HepG2 (cell line): Measurements from ENCODE around the gene HDAC4. TPM values are rescaled to one million over a fixed set of nuclear protein-coding genes. Genes with fewer than 3 reads are reported as not detected.

Experiments used
- ATAC-seq: fragments of 200-7000 bp; cut with Tn5 transposase; 3 replicates; pipeline ENCODE4 v1.9.1; 2020; ENCODE audit warnings: mild to moderate bottlenecking, moderate library complexity
- BruUV-seq: library from RNA; stranded (reverse); fragments of 400-500 nt; replicated peaks from 2 replicates; lab custom pipeline; 2021; lab: Mats Ljungman, UMichigan
- CTCF ChIA-PET: fragments of 300-600 bp; formaldehyde crosslinking; extraction: SDS; loops from one replicate; lab custom pipeline; 2021; ENCODE audit warnings: low total read pairs, inconsistent platforms, low intra/inter-chr PET ratio; lab: Yijun Ruan, JAX
- POLR2A ChIA-PET: fragments of 350-600 bp; sonication (Branson Sonifier 250); formaldehyde crosslinking; loops from one replicate; lab custom pipeline; 2020; ENCODE audit warnings: antibody characterized with exemption, inconsistent platforms; lab: Yijun Ruan, JAX
- DNase-seq: peaks from one replicate; pipeline ENCODE4 v3.0.0-alpha.2; 2015; ENCODE audit warnings: low spot score
- FAIRE-seq: peaks from 3 replicates; lab custom pipeline; 2011; peaks lifted over from hg19 to GRCh38; lab: Jason Lieb, UNC
- H2AFZ ChIP-seq: one replicate; pipeline ENCODE4 v1.6.1; 2011; ENCODE audit warnings: low read length, inconsistent platforms
- H3K27ac ChIP-seq: fragments of 300-600 bp; 3 replicates; pipeline ENCODE4 v1.8.0; 2011; ENCODE audit warnings: mixed run types, mild to moderate bottlenecking, mixed read lengths, low read length, inconsistent platforms; ENCODE audit not compliant: insufficient read depth; ENCODE audit errors: extremely low read length
- H3K27me3 ChIP-seq, 2 experiments: fragments of 200-600 bp in 1 of 2; 2 replicates in 1 of 2; 3 replicates in 1 of 2; pipeline versions ENCODE4 v1.6.0 to v1.8.0; 2011; ENCODE audit warnings: low read length in 2 of 2, mild to moderate bottlenecking in 2 of 2, moderate library complexity in 2 of 2, inconsistent platforms in 1 of 2; ENCODE audit not compliant: insufficient read depth in 2 of 2, control insufficient read depth in 1 of 2
- H3K36me3 ChIP-seq, 2 experiments: fragments of 200-600 bp in 1 of 2; replicated peaks in 1 of 2; 2 replicates in 1 of 2; 3 replicates in 1 of 2; pipeline versions ENCODE4 v1.5.1 to v1.8.0; 2011; ENCODE audit warnings: low read length in 2 of 2, inconsistent platforms in 1 of 2; ENCODE audit not compliant: insufficient read depth in 2 of 2, control insufficient read depth in 1 of 2
- H3K4me1 ChIP-seq: 2 replicates; pipeline ENCODE4 v1.5.1; 2012; ENCODE audit warnings: low read length, inconsistent platforms; ENCODE audit not compliant: insufficient read depth
- H3K4me2 ChIP-seq: 2 replicates; pipeline ENCODE4 v1.6.0; 2011; ENCODE audit warnings: low read depth, low read length, inconsistent platforms
- H3K4me3 ChIP-seq, 3 experiments: fragments of 200-600 bp in 1 of 3; sonication (generic), shearing (Covaris generic) in 1 of 3; replicated peaks in 1 of 3; 2 replicates each; pipeline ENCODE4 v1.5.1; 2011 to 2016; ENCODE audit warnings: low read length in 3 of 3, inconsistent platforms in 2 of 3, low read depth in 2 of 3, mild to moderate bottlenecking in 2 of 3, control low read depth in 1 of 3, mixed read lengths in 1 of 3; ENCODE audit not compliant: insufficient read depth in 1 of 3
- H3K79me2 ChIP-seq: one replicate; pipeline ENCODE4 v1.6.1; 2011; ENCODE audit warnings: low read length, inconsistent platforms; ENCODE audit not compliant: insufficient read depth
- H3K9ac ChIP-seq: 2 replicates; pipeline ENCODE4 v1.6.0; 2011; ENCODE audit warnings: mild to moderate bottlenecking, low read depth, low read length, inconsistent platforms; ENCODE audit not compliant: insufficient read depth
- H3K9me3 ChIP-seq: 2 replicates; pipeline ENCODE4 v1.5.1; 2012; ENCODE audit warnings: mild to moderate bottlenecking, low read length
- H4K20me1 ChIP-seq: 2 replicates; pipeline ENCODE4 v1.6.0; 2011; ENCODE audit warnings: inconsistent platforms, mild to moderate bottlenecking, low read length, moderate library complexity; ENCODE audit not compliant: insufficient read depth
- ATF7-NPFF ChIP-seq: sonication (generic); formaldehyde crosslinking; IDR thresholded peaks from 2 replicates; pipeline ENCODE4 v1.8.1; 2023; ENCODE audit warnings: mild to moderate bottlenecking, low read depth, missing genetic modification reagents, moderate library complexity
- CEBPZ ChIP-seq: IDR thresholded peaks from 2 replicates; pipeline ENCODE4 v1.6.1; 2012; ENCODE audit warnings: low read length, improper control_type of control experiment
- ISL2 ChIP-seq: sonication (generic); formaldehyde crosslinking; IDR thresholded peaks from 2 replicates; pipeline ENCODE4 v1.5.0; 2020; ENCODE audit warnings: missing genetic modification reagents
- POLR2A ChIP-seq, 2 experiments: IDR thresholded peaks; 2 replicates each; pipeline ENCODE4 v1.6.1; 2011; ENCODE audit warnings: low read depth in 2 of 2, low read length in 2 of 2, mild to moderate bottlenecking in 1 of 2, moderate library complexity in 1 of 2; ENCODE audit not compliant: insufficient read depth in 1 of 2
- POLR2AphosphoS2 ChIP-seq: IDR thresholded peaks from 2 replicates; pipeline ENCODE4 v1.6.1; 2011; ENCODE audit warnings: low read depth, low read length, improper control_type of control experiment
- RNF2 ChIP-seq: fragments of 450-650 bp; conservative IDR thresholded peaks from 2 replicates; pipeline ENCODE4 v1.6.1; 2016; ENCODE audit warnings: low read depth
- SMAD9 ChIP-seq: sonication (generic); formaldehyde crosslinking; IDR thresholded peaks from 2 replicates; pipeline ENCODE4 v1.5.1; 2020; ENCODE audit warnings: mild to moderate bottlenecking, missing genetic modification reagents
- SYNCRIP ChIP-seq: fragments of 200-400 bp; formaldehyde crosslinking; IDR thresholded peaks from 2 replicates; pipeline ENCODE4 v1.6.1; 2018; ENCODE audit warnings: mild to moderate bottlenecking, low read depth, low read length; ENCODE audit not compliant: insufficient read depth
- ZFX ChIP-seq: sonication (generic); formaldehyde crosslinking; IDR thresholded peaks from 2 replicates; pipeline ENCODE4 v1.4.0; 2020; ENCODE audit warnings: mild to moderate bottlenecking, low read depth, missing genetic modification reagents, moderate library complexity
- ZNF20 ChIP-seq: sonication (generic); formaldehyde crosslinking; IDR thresholded peaks from 2 replicates; pipeline ENCODE4 v1.4.0; 2020; ENCODE audit warnings: mild to moderate bottlenecking, moderate library complexity, missing genetic modification reagents
- ZNF768 ChIP-seq: sonication (generic); formaldehyde crosslinking; IDR thresholded peaks from 2 replicates; pipeline ENCODE4 v1.4.0; 2020; ENCODE audit warnings: missing genetic modification reagents
- ZNF784 ChIP-seq: sonication (generic); formaldehyde crosslinking; IDR thresholded peaks from 2 replicates; pipeline ENCODE4 v1.5.1; 2020; ENCODE audit warnings: missing genetic modification reagents, mild to moderate bottlenecking, borderline replicate concordance
- WGBS: methylation state at CpG from one replicate; pipeline ENCODE4 v1.1.6; 2017; ENCODE audit warnings: low lambda C conversion rate; 5-methylcytosine and 5-hydroxymethylcytosine counted together
- in situ Hi-C: cut with HindIII; loops from 2 replicates; pipeline ENCODE4 v1.10.0; 2017; ENCODE audit warnings: low pct_unique_long_range_greater_than_20kb; ENCODE audit not compliant: extremely low pct_ligation_motif_present
- intact Hi-C: fragments of 100-400 bp; cut with micrococcal nuclease; formaldehyde crosslinking; loops from one replicate; pipeline ENCODE4 v1.10.0; 2022; ENCODE audit not compliant: unreplicated experiment
- polyA plus RNA-seq, 8 experiments: library from polyadenylated mRNA; depleted of rRNA in 3 of 8; stranded (reverse) in 7 of 8; unstranded in 1 of 8; fragments of >200 nt; fragmentation: Illumina TruSeq in 4 of 8; extraction: Trizol in 4 of 8; gene quantifications; 2 replicates each; pipeline versions ENCODE4 v1.2.1 to v1.2.3, GENCODE V29; 2011 to 2016; ENCODE audit warnings: low read depth in 4 of 8, missing spikeins in 1 of 8, mixed read lengths in 1 of 8; ENCODE audit not compliant: insufficient read depth in 1 of 8
- total RNA-seq, 5 experiments: library from RNA; depleted of rRNA; stranded (reverse); fragments of >200 nt; fragmentation: Illumina TruSeq; extraction: Trizol; gene quantifications; 2 replicates each; pipeline ENCODE4 v1.2.3, GENCODE V29; 2016; ENCODE audit warnings: low read depth in 1 of 5

HDAC4 gene
- total and polyA plus RNA-seq, 2 of the 13 experiments (the other 11 are each of a cell fraction or from before 2014, with no cell fraction given), result 10.1 to 11.5 TPM

- H4K20me1 ChIP-seq, result no peaks in the 10 kb centered on the region
- no peaks in the 10 kb centered on the region for H3K9me3 ChIP-seq
- H2AFZ ChIP-seq, result no peak overlapping the region
- H3K27me3 ChIP-seq, result no peaks in the 10 kb centered on the region
- no peak overlapping the region for H3K4me2 ChIP-seq
- DNase-seq (no peak), FAIRE-seq (no peak), ATAC-seq (no peak)
- no peak overlapping the region for H3K9ac ChIP-seq
- in situ Hi-C loops, result no loop called here
- intact Hi-C loops, result no loop called here
- no peak overlapping the region for H3K4me3 ChIP-seq
- BruUV-seq, result no TSS peak
- WGBS, result 92% methylated on average over 8 of the region's 8 CpGs
- peaks cover 4 to 21% of the 10 kb centered on the region in 2 experiments; a peak in 2 of 5 replicates for H3K36me3 ChIP-seq
- POLR2A ChIA-PET, result no interaction called here
- H3K27ac ChIP-seq, result no peak overlapping the region
- no peaks in the 10 kb centered on the region for H3K4me1 ChIP-seq
- TF ChIP-seq ATF7-NPFF (CRISPR knock-in tag) (no peak), ISL2 (no peak), ZNF768 (no peak), ZNF784 (no peak), SMAD9 (CRISPR knock-in tag) (no peak), ZFX (CRISPR knock-in tag) (no peak), CEBPZ (no peak), POLR2AphosphoS2 (no peak), POLR2A (IDR thresholded peaks at IDR 0.05; ENCODE audit: insufficient read depth in 1 of 2, low read depth in 2 of 2, low read length in 2 of 2) (no peak), ZNF20 (CRISPR knock-in tag) (no peak), SYNCRIP (no peak), RNF2 (no peak)
- TF ChIP-seq, all 625 proteins: peak for 0
- H3K79me2 ChIP-seq, result no peaks in the 10 kb centered on the region
- CTCF ChIA-PET, result no interaction called here
Measured at GRCh38 chr2:239198221-239198620, 202.6 kb downstream of the HDAC4 start.
